Endothelial cell of umbilical vein (primary cell): ENCODE data around the gene SLC30A4. TPM values are rescaled to one million over a fixed set of nuclear protein-coding genes. Genes with fewer than 3 reads are reported as not detected.

Experiments used
- BruUV-seq: library from RNA; stranded (reverse); fragments of 400-500 nt; replicated peaks from 2 replicates; lab custom pipeline; 2021; lab: Mats Ljungman, UMichigan
- CTCF ChIA-PET: fragments of 300-600, 350-600 bp; sonication (Branson Sonifier 250); formaldehyde crosslinking; loops from one replicate; lab custom pipeline; 2021; ENCODE audit warnings: antibody characterized with exemption, inconsistent platforms; lab: Charles Lee
- POLR2A ChIA-PET: fragments of 300-600, 350-600 bp; sonication (Branson Sonifier 250); formaldehyde crosslinking; loops from one replicate; lab custom pipeline; 2021; ENCODE audit warnings: antibody characterized with exemption, inconsistent platforms; lab: Charles Lee
- DNase-seq: peaks from one replicate; pipeline ENCODE4 v3.0.0-alpha.2; 2011; ENCODE audit warnings: low read depth, low spot score
- FAIRE-seq: peaks from 2 replicates; lab custom pipeline; 2011; peaks lifted over from hg19 to GRCh38; lab: Jason Lieb, UNC
- H2AFZ ChIP-seq: 2 replicates; pipeline ENCODE4 v1.6.0; 2012; ENCODE audit warnings: low read depth, low read length, control low read depth, inconsistent platforms
- H3K27ac ChIP-seq: 2 replicates; pipeline ENCODE4 v1.5.1; 2011; ENCODE audit warnings: low read depth, mild to moderate bottlenecking, control low read depth, low read length, moderate library complexity; ENCODE audit not compliant: insufficient read depth
- H3K27me3 ChIP-seq, 2 experiments: 2 replicates each; pipeline versions ENCODE4 v1.6.0 to v1.6.1; 2011; ENCODE audit warnings: low read length in 2 of 2, mixed read lengths in 1 of 2; ENCODE audit not compliant: control insufficient read depth in 2 of 2, insufficient read depth in 2 of 2
- H3K36me3 ChIP-seq, 2 experiments: 2 replicates in 1 of 2; 3 replicates in 1 of 2; pipeline ENCODE4 v1.5.1; 2011; ENCODE audit warnings: low read length in 2 of 2, mild to moderate bottlenecking in 1 of 2, moderate library complexity in 1 of 2; ENCODE audit not compliant: control insufficient read depth in 2 of 2, insufficient read depth in 2 of 2; ENCODE audit errors: extremely low read depth in 1 of 2
- H3K4me1 ChIP-seq: 3 replicates; pipeline ENCODE4 v1.5.1; 2011; ENCODE audit warnings: mild to moderate bottlenecking, low read length; ENCODE audit not compliant: control insufficient read depth, insufficient read depth; ENCODE audit errors: extremely low read depth
- H3K4me2 ChIP-seq: 2 replicates; pipeline ENCODE4 v1.6.1; 2011; ENCODE audit warnings: low read length, control low read depth, mixed read lengths; ENCODE audit not compliant: insufficient read depth
- H3K4me3 ChIP-seq, 3 experiments: fragments of 200-600 bp in 1 of 3; sonication (generic), shearing (Covaris generic) in 1 of 3; replicated peaks in 1 of 3; 2 replicates each; pipeline ENCODE4 v1.5.1; 2011 to 2016; ENCODE audit warnings: control low read depth in 3 of 3, low read length in 3 of 3, mild to moderate bottlenecking in 2 of 3, inconsistent platforms in 1 of 3, low read depth in 1 of 3, moderate library complexity in 1 of 3; ENCODE audit not compliant: insufficient read depth in 1 of 3
- H3K79me2 ChIP-seq: 2 replicates; pipeline ENCODE4 v1.6.0; 2012; ENCODE audit warnings: low read length, inconsistent platforms; ENCODE audit not compliant: control insufficient read depth, insufficient read depth
- H3K9ac ChIP-seq: replicated peaks from 2 replicates; pipeline ENCODE3; 2011; ENCODE audit warnings: low read length, control low read depth; ENCODE audit not compliant: insufficient read depth; ENCODE audit errors: extremely low read depth
- H3K9me1 ChIP-seq: replicated peaks from 3 replicates; pipeline ENCODE4 v1.6.0; 2011; ENCODE audit warnings: mild to moderate bottlenecking, low read length; ENCODE audit not compliant: control insufficient read depth, insufficient read depth; ENCODE audit errors: extremely low read depth
- H3K9me3 ChIP-seq: replicated peaks from 2 replicates; pipeline ENCODE4 v1.5.1; 2012; ENCODE audit warnings: low read length, inconsistent platforms; ENCODE audit not compliant: control insufficient read depth, insufficient read depth
- H4K20me1 ChIP-seq: replicated peaks from 2 replicates; pipeline ENCODE3; 2011; ENCODE audit warnings: mild to moderate bottlenecking, low read length; ENCODE audit not compliant: control insufficient read depth, insufficient read depth; ENCODE audit errors: extremely low read depth
- FOS ChIP-seq: IDR thresholded peaks from 2 replicates; pipeline ENCODE4 v1.6.1; 2011; ENCODE audit warnings: mild to moderate bottlenecking, low read length, moderate library complexity, borderline replicate concordance; ENCODE audit not compliant: insufficient read depth
- dilution Hi-C: fragments of 300-500 bp; cut with MboI; formaldehyde crosslinking; loops from one replicate; pipeline ENCODE4 v1.15.0; 2019; ENCODE audit warnings: low sequenced_read_pairs; ENCODE audit not compliant: extremely low pct_ligation_motif_present
- intact Hi-C: fragments of 100-400 bp; cut with micrococcal nuclease; formaldehyde crosslinking; loops from one replicate; pipeline ENCODE4 v1.10.0; 2022
- microRNA counts: library from miRNA; unstranded; fragments of <30 nt; microRNA quantifications from one replicate; lab custom pipeline; 2016
- polyA plus RNA-seq, 4 experiments: library from polyadenylated mRNA; depleted of rRNA in 3 of 4; stranded (reverse) in 3 of 4; unstranded in 1 of 4; fragments of >200 nt; gene quantifications; 2 replicates each; pipeline versions ENCODE4 v1.2.1 to v1.2.3, GENCODE V29; 2011 to 2012; ENCODE audit warnings: missing spikeins in 1 of 4
- small RNA-seq: library from RNA; depleted of rRNA; stranded (forward); fragments of <200 nt; gene quantifications from one replicate; pipeline ENCODE3, GENCODE V24; 2012; ENCODE audit warnings: low replicate concordance, low read depth; ENCODE audit not compliant: insufficient read depth, insufficient read length
- total RNA-seq: library from RNA; stranded (reverse); gene quantifications from 2 replicates; pipeline ENCODE4 v1.2.3, GENCODE V29; 2021
- TF ChIP-seq, protein P1 (sequence below), 2 donors: IDR thresholded peaks; 1 replicate in 1 of 2; 2 replicates in 1 of 2; pipeline ENCODE4 v1.5.1; 2011; ENCODE audit warnings: low read length in 2 of 2, mild to moderate bottlenecking in 2 of 2, moderate library complexity in 2 of 2, control low read depth in 1 of 2, inconsistent platforms in 1 of 2, low read depth in 1 of 2; ENCODE audit not compliant: insufficient read depth in 1 of 2; ENCODE audit errors: extremely low read depth in 1 of 2

SLC30A4 gene
- total and polyA plus RNA-seq, 2 donors (not counting 3 experiments of a cell fraction or from before 2014, with no cell fraction given): 2.7 to 3.9 TPM

DNA sequence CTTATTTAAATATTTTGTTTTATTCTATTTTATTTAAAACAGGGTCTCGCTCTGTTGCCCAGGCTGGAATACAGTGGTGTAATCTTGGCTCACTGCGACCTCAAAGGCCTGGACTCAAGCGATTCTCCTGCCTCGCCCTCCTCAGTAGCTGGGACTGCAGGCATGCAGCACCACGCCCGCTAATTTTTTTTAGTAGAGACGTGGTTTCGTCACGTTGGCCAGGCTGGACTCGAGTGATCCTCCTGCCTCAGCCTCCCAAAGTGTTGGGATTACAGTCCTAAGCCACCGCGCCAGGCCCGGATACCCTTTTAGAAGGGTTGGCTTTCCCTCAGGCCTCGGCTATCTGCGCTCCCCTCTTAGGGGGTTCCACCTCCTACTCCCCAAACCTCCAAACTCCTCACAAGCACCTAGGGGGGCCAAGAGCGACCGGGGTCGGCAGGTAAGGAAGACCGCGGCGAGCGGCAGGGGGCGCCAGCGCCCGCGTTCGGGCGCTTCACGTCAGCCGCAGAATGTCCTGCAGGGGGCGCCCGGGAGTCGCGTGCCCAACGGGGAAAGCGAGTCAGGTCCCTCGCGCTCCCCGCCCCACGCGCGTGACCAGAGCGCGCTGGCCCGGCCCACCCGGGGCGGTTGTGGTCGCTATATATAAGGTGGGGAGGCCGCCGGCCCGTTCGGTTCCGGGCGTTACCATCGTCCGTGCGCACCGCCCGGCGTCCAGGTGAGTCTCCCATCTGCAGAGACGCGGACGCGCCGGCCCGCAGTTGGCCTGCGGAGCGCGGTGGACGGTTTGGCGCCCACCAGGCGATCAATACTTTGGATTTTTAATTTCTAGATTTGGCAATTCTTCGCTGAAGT, 92.4 kb downstream of the SLC30A4 start:
- H3K27me3 ChIP-seq: peaks cover 2 to 14% of the 10 kb centered on the region in 2 experiments
- H2AFZ ChIP-seq: peak overlapping the region; percentile 81
- no peaks in the 10 kb centered on the region for H3K9me3 ChIP-seq
- no peak for TF ChIP-seq FOS
- TF ChIP-seq, protein P1, sequence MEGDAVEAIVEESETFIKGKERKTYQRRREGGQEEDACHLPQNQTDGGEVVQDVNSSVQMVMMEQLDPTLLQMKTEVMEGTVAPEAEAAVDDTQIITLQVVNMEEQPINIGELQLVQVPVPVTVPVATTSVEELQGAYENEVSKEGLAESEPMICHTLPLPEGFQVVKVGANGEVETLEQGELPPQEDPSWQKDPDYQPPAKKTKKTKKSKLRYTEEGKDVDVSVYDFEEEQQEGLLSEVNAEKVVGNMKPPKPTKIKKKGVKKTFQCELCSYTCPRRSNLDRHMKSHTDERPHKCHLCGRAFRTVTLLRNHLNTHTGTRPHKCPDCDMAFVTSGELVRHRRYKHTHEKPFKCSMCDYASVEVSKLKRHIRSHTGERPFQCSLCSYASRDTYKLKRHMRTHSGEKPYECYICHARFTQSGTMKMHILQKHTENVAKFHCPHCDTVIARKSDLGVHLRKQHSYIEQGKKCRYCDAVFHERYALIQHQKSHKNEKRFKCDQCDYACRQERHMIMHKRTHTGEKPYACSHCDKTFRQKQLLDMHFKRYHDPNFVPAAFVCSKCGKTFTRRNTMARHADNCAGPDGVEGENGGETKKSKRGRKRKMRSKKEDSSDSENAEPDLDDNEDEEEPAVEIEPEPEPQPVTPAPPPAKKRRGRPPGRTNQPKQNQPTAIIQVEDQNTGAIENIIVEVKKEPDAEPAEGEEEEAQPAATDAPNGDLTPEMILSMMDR (IDR thresholded peaks at IDR 0.05; ENCODE audit: extremely low read depth in 1 of 2, insufficient read depth in 1 of 2, low read depth in 1 of 2, low read length in 2 of 2): peak; percentile 100
- no peak overlapping the region for H3K9ac ChIP-seq
- no peaks in the 10 kb centered on the region for H4K20me1 ChIP-seq
- FAIRE-seq (no peak), DNase-seq (peak; percentile 50)
- no peaks in the 10 kb centered on the region for H3K79me2 ChIP-seq
- BruUV-seq: no TSS peak
- dilution Hi-C loops (no loop called here), intact Hi-C loops (loop anchor here (1.0 kb wide), 2 partner anchors 27 to 184 kb away; no protein-coding TSS in a partner anchor)
- no peaks in the 10 kb centered on the region for H3K9me1 ChIP-seq
- peak overlapping the region in 2 of 3 experiments; percentile 32 to 55 for H3K4me3 ChIP-seq
- H3K27ac ChIP-seq: no peak overlapping the region
- CTCF ChIA-PET: interaction anchor here (0.8 to 3.4 kb wide), 22 partner anchors 8 to 267 kb away, joined by 3 to 118 read pairs (median 5); a partner anchor contains a TSS
- H3K4me2 ChIP-seq: peak overlapping the region; percentile 49
- peaks cover 5% of the 10 kb centered on the region for H3K4me1 ChIP-seq
- H3K36me3 ChIP-seq: no peaks in the 10 kb centered on the region
- POLR2A ChIA-PET: no interaction called here

MicroRNAs encoded within 50 kb of the gene (microRNA counts, 767-probe panel; counts per million panel counts)
- 723 counts per million, percentile 96 among the panel's probes with 10 or more counts for microRNA hsa-miR-147b (lab: Ali Mortazavi, UCI)

Small RNA genes lying within 50 kb of the gene (small RNA-seq; reads per million reads assigned to genes)
- gene DPPA5P2 (not detected), gene SNORA41B (not detected)

Other genes with a start within 250 kb of the SLC30A4 start
- 0.48 and 0.60 TPM in 2 replicates for gene GATM, start 144.2 kb downstream of the SLC30A4 start, total RNA-seq
- 0.16 and 0.21 TPM in 2 replicates for gene GATM, start 144.2 kb downstream of the SLC30A4 start, polyA plus RNA-seq
- 39.2 and 43.4 TPM in 2 replicates for gene BLOC1S6, start 64.6 kb upstream of the SLC30A4 start, total RNA-seq
- 5.5 and 8.2 TPM in 2 replicates for gene BLOC1S6, start 64.6 kb upstream of the SLC30A4 start, polyA plus RNA-seq
- 6.6 and 17.9 TPM in 2 replicates for gene SQOR, start 112.3 kb upstream of the SLC30A4 start, total RNA-seq
- gene SQOR, start 112.3 kb upstream of the SLC30A4 start, polyA plus RNA-seq: 11.3 and 12.9 TPM in 2 replicates